ENCODE measurements around the gene DNAJC3. TPM values are rescaled to one million over a fixed set of nuclear protein-coding genes. Genes with fewer than 3 reads are reported as not detected.

DNAJC3 gene
- total and polyA plus RNA-seq, 2 of the 13 experiments (the other 11 are each of a cell fraction or from before 2014, with no cell fraction given): 10.4 to 48.2 TPM

- Histone ChIP-seq H2AFZ (ENCODE audit: low read length) (no peak overlapping the region), H4K20me1 (ENCODE audit: insufficient read depth, low read length) (no peaks in the 10 kb centered on the region), H3K4me1 (ENCODE audit: insufficient read depth, low read length) (no peaks in the 10 kb centered on the region), H3K4me3 (replicated peaks in 1 of 3; ENCODE audit: insufficient read depth in 1 of 3, low read depth in 2 of 3, low read length in 3 of 3) (no peak overlapping the region), H3K9me3 (ENCODE audit: low read length) (no peaks in the 10 kb centered on the region), H3K36me3 (replicated peaks in 1 of 2; ENCODE audit: control insufficient read depth in 1 of 2, insufficient read depth in 2 of 2, low read length in 2 of 2) (no peaks in the 10 kb centered on the region), H3K79me2 (ENCODE audit: insufficient read depth, low read length) (no peaks in the 10 kb centered on the region), H3K27me3 (ENCODE audit: control insufficient read depth in 1 of 2, insufficient read depth in 2 of 2, low read length in 2 of 2) (no peaks in the 10 kb centered on the region), H3K9ac (ENCODE audit: insufficient read depth, low read depth, low read length) (no peak overlapping the region), H3K27ac (ENCODE audit: extremely low read length, insufficient read depth, low read length) (no peak overlapping the region), H3K4me2 (ENCODE audit: low read depth, low read length) (no peak overlapping the region)
- in situ Hi-C loops (cut with HindIII; ENCODE audit: extremely low pct_ligation_motif_present, low pct_unique_long_range_greater_than_20kb) (no loop called here), intact Hi-C loops (cut with micrococcal nuclease; ENCODE audit: unreplicated experiment) (no loop called here)
- FAIRE-seq (no peak), DNase-seq (ENCODE audit: low spot score) (no peak), ATAC-seq (no peak)
- BruUV-seq (replicated peaks): no TSS peak
- POLR2A ChIA-PET: no interaction called here
- CTCF ChIA-PET (ENCODE audit: low intra/inter-chr PET ratio, low total read pairs): no interaction called here
- TF ChIP-seq ZNF142 (CRISPR knock-in tag; IDR thresholded peaks at IDR 0.05): no peak
Measured at GRCh38 chr13:95805921-95806320, 129.0 kb downstream of the DNAJC3 start.

GRCh38 chr13:95809429-95809828, 132.5 kb downstream of the DNAJC3 start:
- TF ChIP-seq JDP2 (CRISPR knock-in tag; IDR thresholded peaks at IDR 0.05; ENCODE audit: borderline replicate concordance): no peak
- TF ChIP-seq GMEB2 (CRISPR knock-in tag; IDR thresholded peaks at IDR 0.05; ENCODE audit: low read depth): no peak
- CTCF ChIA-PET (ENCODE audit: low intra/inter-chr PET ratio, low total read pairs): no interaction called here
- Histone ChIP-seq H3K4me3 (replicated peaks in 1 of 3; ENCODE audit: insufficient read depth in 1 of 3, low read depth in 2 of 3, low read length in 3 of 3) (no peak overlapping the region), H2AFZ (ENCODE audit: low read length) (no peak overlapping the region), H3K27me3 (ENCODE audit: control insufficient read depth in 1 of 2, insufficient read depth in 2 of 2, low read length in 2 of 2) (no peaks in the 10 kb centered on the region), H3K9ac (ENCODE audit: insufficient read depth, low read depth, low read length) (no peak overlapping the region), H3K4me1 (ENCODE audit: insufficient read depth, low read length) (peaks cover 3% of the 10 kb centered on the region; the same call in 1 of the 2 replicates), H4K20me1 (ENCODE audit: insufficient read depth, low read length) (no peaks in the 10 kb centered on the region), H3K36me3 (replicated peaks in 1 of 2; ENCODE audit: control insufficient read depth in 1 of 2, insufficient read depth in 2 of 2, low read length in 2 of 2) (0 out of 5 replicates have a peak, but pooled peaks cover 0 to 6% of the 10 kb centered on the region in 2 experiments), H3K9me3 (ENCODE audit: low read length) (no peaks in the 10 kb centered on the region; the same call in 1 of the 2 replicates), H3K4me2 (ENCODE audit: low read depth, low read length) (no peak overlapping the region), H3K27ac (ENCODE audit: extremely low read length, insufficient read depth, low read length) (no peak overlapping the region), H3K79me2 (ENCODE audit: insufficient read depth, low read length) (no peaks in the 10 kb centered on the region)
- FAIRE-seq (no peak), DNase-seq (ENCODE audit: low spot score) (no peak), ATAC-seq (no peak)
- intact Hi-C loops (cut with micrococcal nuclease; ENCODE audit: unreplicated experiment) (no loop called here), in situ Hi-C loops (cut with HindIII; ENCODE audit: extremely low pct_ligation_motif_present, low pct_unique_long_range_greater_than_20kb) (no loop called here)
- POLR2A ChIA-PET: no interaction called here
- WGBS (ENCODE audit: low lambda C conversion rate): 99% methylated on average over 5 of the region's 5 CpGs
- BruUV-seq (replicated peaks): no TSS peak
